Activated CD4-positive, alpha-beta T cell treated with anti-CD3 and anti-CD28 coated beads, Interleukin-2, amount 50 U/mL, for 4 hours (primary cell): Measurements from ENCODE around the gene TARS1.
"Not testable (repeated sequence)": the region's sequence is repeated elsewhere in the genome, so short reads cannot be mapped to it uniquely, and the experiment has no call there.

Source experiments
- DNase-seq, 2 experiments: peaks; one replicate each; pipeline ENCODE4 v3.0.0-alpha.2; 2020

Gene TARS1

GRCh38 chr5:33489481-33490067, 48.8 kb downstream of the TARS1 start:
- no peak for DNase-seq

- no peak for DNase-seq
Measured at GRCh38 chr5:33490071-33490665, 49.4 kb downstream of the TARS1 start.

- DNase-seq: no peak
Measured at GRCh38 chr5:33491941-33492340, 51.2 kb downstream of the TARS1 start.

GRCh38 chr5:33494466-33494865, 53.7 kb downstream of the TARS1 start:
- no peak for DNase-seq

- no peak for DNase-seq
Measured at GRCh38 chr5:33501260-33501659, 60.5 kb downstream of the TARS1 start.

- DNase-seq: no peak
Measured at GRCh38 chr5:33501899-33502298, 61.1 kb downstream of the TARS1 start.

GRCh38 chr5:33504570-33504969, 63.8 kb downstream of the TARS1 start:
- DNase-seq: no peak

GRCh38 chr5:33507426-33507825, 66.7 kb downstream of the TARS1 start:
- DNase-seq: no peak

- DNase-seq: no peak
Measured at GRCh38 chr5:33509036-33509435, 68.3 kb downstream of the TARS1 start.

- DNase-seq: no peak
Measured at GRCh38 chr5:33513462-33514185, 72.9 kb downstream of the TARS1 start.

GRCh38 chr5:33515366-33515765, 74.6 kb downstream of the TARS1 start:
- DNase-seq: not testable (repeated sequence)

- DNase-seq: no peak
Measured at GRCh38 chr5:33516421-33516820, 75.7 kb downstream of the TARS1 start.
